SK-N-DZ (cell line): ENCODE results near the gene VRK1. TPM values are rescaled to one million over a fixed set of nuclear protein-coding genes. Genes with fewer than 3 reads are reported as not detected.
"Not testable (repeated sequence)": the region's sequence is repeated elsewhere in the genome, so short reads cannot be mapped to it uniquely, and the experiment has no call there.

Experiments
- DNase-seq: peaks from one replicate; pipeline ENCODE4 v3.0.0-alpha.2; 2015; ENCODE audit warnings: low spot score
- polyA plus RNA-seq, 2 experiments: library from polyadenylated mRNA; depleted of rRNA; stranded (reverse); fragments of >200 nt; gene quantifications; 2 replicates each; pipeline ENCODE4 v1.2.3, GENCODE V29; 2014

VRK1 gene
- polyA plus RNA-seq (2014; cell fraction: cytosol; rRNA removed) = 47.2 and 52.0 TPM in 2 replicates
- polyA plus RNA-seq (2014; cell fraction: nucleus; rRNA removed) = 20.7 and 34.5 TPM in 2 replicates

DNA sequence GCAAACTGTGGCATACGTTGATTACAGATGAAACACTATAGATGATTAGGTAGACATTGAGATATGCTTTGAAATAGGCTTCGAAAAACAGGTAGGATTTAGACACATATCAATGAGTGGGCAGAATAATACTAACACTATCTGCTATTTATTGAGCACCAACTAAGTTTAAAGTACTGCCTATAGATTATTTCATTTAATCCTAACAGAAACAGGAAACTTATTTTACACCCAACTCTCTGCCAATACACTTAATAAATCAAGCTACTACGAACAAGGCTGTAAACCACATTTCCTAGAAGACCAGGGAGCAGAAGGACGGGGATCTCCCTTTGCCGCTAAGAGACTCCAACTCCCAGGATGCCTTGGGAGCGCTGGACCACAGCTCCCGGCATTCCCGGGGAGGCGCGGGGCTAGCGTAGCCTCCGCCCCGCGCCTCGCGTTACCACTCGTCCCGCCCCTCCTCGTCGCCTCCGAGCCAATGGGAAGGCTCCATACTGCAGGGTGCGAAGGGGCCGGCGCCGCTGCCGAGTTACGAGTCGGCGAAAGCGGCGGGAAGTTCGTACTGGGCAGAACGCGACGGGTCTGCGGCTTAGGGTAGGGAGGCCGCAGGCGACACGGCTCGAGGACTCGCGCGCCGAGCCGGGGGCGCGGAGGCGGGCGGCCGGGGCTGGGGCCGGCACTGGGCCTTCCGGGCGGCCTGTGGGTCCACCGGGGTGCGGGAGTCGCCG, at the start of gene VRK1:
Gene VRK1, plus strand, starts transcription at position 532 of the 731 bp plus-strand sequence. CDS start 36,090 bp downstream, outside the sequence.
- DNase-seq = peak; percentile 87

DNA sequence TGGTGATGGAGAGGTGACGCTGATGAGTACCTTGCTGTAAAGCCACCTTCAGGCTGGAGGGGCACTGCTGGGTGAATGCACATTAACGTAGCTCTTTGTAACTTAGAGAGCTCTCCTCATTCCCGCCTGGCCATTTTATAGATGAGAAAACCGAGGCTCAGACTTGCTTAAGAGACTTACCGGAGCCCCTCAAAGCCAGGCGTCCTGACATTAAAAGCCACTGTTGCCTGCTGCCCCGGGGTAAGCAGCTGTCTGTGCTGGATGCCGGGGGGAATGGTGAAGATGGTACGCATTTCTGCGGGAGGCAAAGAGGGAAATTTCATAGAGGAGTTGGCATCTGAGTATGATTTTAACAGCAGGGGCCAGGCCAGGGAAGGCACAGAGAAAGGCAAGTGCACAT, 49.6 kb upstream of the VRK1 start:
- no peak for DNase-seq

DNA sequence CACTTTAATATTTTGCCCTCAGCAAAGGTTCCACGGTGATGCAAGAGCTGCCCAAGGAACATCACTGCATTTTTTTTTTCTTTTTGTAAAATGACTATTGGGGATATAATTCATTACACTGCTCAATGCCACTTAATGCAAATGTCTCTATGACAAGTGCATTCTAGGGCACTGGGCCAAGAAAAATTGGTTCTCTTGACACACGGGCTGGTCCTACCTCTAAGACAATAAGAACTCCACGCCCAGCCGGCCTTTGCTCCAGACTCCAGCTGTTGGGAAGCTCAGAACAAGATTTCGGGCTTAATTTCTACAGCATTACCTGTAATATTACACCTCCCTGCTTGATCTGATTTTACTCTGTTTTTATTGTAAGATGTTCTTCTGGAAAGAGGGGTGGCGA, 48.8 kb upstream of the VRK1 start:
- no peak for DNase-seq

- no peak for DNase-seq
These were observed 45.7 kb upstream of the VRK1 start for GRCh38 chr14:96751505-96751904.

DNA sequence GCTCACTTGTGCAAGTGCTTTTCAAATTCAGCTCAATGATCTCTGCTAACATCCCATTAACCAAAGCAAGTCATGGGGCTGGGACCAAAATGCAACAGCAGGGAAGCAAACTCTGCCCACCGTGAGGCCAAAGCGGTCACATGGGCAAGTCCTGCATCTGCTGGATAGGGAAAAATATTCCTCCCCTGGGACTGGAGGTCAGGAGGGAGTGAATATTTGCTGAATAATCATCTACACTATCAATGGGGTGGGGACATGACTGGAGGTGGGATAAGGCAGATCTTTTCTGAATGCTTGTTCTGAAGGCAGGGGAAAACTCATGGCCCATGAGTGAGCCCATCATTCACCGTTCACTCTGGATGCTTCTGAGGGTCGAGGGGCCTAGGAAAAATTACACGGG, 45.1 kb upstream of the VRK1 start:
- no peak for DNase-seq

DNA sequence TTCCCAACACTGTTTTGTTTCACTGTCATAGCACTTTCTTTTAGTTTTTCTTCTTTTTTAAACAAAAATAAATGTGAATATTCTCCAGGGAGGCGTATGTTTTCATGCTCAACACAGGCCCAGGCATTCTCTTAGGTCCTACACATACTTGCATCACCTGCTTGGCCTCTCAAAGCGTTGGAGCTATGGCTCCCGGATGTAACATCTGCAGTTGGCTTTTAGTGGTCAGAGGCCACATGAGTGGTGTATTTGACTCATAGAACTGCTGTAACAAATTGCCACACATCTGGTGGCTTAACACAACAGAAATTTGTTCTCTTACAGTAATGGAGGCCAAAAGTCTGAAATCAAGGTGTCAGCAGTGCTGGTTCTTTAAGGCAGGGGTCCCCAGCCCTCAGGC, 44.6 kb upstream of the VRK1 start:
- no peak for DNase-seq

DNA sequence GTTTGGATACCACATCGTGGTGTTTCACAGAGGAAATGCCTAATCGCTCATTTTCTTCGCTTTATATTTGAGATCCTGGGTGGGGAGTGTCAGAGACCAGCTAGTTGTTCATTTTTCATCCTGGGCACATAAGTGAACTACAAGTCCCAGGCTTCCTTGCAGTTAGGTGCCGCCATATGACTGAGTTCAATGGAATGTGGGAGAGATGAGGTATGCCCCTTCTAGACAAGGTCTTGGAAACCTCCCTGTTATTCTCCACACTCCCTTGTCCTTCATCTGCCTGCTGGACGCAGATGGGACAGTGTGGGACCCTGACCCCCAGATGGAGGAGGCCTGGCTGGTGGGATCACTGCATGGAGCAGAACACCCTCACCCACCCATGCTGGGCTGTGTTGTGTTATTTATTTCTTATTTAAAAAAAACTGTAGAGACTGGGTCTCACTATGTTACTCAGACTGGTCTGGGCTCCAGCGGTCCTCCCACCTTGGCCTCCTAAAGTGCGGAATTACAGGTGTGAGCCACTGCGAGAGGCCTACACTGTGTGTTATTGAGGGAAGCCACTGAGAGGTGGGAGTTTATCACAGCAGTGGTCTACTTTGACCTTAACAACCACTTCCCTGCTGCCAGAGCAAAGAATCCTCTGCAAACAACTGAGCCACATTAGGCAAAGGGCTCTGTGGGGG, 42.9 kb upstream of the VRK1 start:
- no peak for DNase-seq

DNA sequence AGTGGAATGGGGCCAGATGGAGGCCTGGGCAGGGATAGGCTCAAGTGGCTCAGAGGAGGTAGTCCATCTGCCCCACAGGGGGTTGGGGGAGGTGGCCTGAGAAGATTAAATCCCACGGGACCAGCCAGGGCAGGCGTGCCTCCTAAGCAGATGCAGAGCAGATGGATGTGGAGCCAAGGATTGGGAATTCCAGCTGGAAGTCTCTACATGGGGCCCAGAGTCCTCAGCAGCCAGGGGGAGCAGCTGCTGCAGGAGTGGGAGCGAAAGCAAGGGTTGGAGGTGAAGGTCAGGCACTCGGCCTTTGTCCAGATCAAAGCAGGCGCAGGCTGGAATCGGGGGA, 42.4 kb upstream of the VRK1 start:
- DNase-seq = peak; percentile 43

DNA sequence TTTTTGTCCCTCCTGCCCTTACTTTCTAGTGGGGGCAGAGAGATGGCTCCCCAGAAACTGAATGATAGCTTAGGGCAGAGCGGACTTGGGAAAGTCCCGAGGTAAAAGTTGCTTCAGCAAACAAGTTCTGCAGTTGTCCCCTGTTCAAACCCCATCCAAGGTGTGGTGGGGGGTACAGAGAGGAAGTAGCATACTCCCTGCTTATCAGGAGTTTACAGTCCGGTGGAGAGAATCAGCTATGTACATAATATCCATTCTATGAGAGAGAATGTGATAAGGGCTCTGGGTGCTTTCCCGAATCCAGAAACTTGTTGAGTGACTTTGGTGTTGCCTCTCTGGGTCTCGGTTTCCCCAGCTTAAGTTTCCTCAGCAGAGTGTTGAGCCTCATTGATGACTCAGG, 40.4 kb upstream of the VRK1 start:
- no peak for DNase-seq

GRCh38 chr14:96757456-96757855, 39.7 kb upstream of the VRK1 start:
- no peak for DNase-seq

DNA sequence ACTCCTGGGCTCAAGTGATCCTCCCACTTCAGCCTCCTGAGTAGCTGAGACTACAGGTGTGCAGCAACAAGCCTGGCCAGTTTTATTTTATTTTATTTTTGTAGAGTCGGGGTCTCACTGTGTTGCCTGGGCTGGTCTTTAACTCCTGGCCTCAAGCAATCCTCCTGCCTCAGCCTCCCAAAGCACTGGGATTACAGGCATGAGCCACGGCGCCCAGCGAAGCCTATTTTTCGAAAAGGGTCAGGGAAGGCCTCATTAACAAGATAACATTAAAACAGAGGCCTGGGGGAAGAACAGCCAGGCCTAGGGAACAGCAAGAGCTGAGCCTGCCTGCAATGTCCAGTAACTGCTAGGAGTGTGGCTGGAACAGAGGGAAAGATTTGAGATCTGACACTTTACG, 36.1 kb upstream of the VRK1 start:
- DNase-seq = no peak

- peak; percentile 67 for DNase-seq
These were observed 34.5 kb upstream of the VRK1 start for GRCh38 chr14:96762650-96763049.

DNA sequence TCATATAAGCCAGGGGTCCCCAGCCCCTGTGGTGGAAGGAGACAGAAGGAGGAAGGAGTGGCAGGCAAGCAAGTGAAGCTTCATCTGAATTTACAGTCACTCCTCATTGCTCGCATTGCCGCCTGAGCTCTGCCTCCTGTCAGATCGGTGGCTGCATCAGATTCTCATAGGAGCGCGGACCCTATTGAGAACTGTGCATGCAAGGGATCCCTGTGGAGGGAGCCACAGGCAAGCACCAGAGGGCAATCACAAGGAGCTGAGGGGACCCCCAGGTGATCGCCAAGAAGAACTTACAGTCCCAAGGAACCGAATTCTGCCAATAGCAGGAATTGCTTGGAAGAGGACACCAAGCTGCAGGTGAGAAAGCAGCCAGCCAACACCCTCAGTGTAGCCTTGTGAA, 33.2 kb upstream of the VRK1 start:
- DNase-seq = no peak

GRCh38 chr14:96765205-96765604, 32.0 kb upstream of the VRK1 start:
- DNase-seq = not testable (repeated sequence)

DNA sequence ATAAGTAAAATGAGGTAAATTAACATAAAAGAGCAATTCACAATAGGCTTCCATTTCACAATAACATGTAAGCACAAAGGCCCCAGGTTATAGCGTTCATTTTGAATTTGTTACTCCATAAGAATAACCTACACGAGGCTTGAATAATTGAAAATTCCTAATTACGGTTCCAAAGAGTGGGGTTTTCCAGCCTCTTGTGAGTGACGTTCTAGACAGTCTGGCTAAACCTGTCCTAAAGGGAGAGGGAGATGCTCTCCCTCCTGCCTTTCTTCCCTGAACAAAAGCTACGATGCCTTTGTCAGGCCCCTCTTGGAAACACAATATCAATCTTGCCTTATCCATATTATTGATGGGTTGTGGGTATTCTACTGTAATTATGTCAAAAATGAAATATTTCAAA, 24.3 kb upstream of the VRK1 start:
- DNase-seq = no peak

- DNase-seq = no peak
These were observed 20.4 kb upstream of the VRK1 start for GRCh38 chr14:96776791-96777190.

- DNase-seq = no peak
These were observed 16.7 kb upstream of the VRK1 start for GRCh38 chr14:96780500-96780899.

DNA sequence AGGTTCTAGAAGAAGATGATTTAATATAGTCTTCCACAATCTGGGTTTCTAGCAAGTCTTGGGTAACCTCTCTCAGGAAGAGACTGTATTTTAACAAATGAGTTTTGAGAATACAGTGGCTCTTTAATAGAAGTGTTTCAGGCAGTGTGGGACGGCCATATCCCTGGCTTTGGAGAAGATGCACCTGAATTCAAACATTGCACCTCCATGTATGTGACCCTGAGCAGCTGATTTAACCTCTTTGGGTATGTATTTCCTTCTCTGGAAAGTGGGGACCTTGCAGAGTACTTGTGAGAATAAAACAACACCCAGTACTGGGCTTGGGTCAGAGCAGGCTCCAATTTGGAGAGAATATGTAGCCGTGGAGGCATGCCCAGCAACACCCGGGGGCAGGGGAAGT, 15.8 kb upstream of the VRK1 start:
- DNase-seq = no peak

GRCh38 chr14:96782436-96782835, 14.7 kb upstream of the VRK1 start:
- no peak for DNase-seq

DNA sequence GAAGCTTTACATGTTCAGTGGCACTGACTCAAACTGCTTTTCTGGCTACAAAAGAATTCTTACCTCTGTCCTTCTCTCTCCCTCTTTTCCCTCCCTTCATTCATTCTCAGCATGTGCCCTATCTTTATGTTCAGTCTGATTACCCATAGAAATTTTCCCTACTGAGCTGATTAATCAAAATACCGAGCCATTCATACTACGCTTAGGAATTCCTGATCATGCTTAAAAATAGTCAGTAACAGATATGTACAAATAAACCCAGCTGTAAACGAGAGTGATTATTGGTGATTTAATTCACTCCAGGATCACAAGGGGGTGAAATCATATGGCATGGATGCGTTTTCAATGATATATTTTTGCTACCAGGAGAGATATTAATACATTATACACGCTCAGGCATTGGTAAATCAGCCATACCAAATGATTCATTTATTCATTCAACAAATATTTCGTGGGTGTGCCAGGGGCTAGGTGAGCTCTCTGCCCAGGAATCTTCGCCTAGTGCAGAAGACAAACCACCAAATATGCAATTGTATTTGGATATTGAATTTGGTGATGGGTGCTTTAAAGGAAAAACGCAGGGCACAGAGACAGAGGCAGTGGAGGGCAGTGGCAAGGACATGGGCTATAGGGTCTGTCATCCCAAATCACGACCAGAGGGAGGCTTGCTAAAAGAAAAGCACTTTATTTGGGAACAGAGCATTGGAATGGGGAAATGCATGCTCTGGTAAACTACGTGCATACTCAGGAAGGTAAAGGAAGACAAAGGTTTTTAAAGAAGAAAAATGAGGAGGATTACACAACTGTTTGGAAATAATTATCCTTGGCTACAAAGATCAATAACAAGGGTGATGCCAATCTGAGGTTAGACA, 13.9 kb upstream of the VRK1 start:
- no peak for DNase-seq

DNA sequence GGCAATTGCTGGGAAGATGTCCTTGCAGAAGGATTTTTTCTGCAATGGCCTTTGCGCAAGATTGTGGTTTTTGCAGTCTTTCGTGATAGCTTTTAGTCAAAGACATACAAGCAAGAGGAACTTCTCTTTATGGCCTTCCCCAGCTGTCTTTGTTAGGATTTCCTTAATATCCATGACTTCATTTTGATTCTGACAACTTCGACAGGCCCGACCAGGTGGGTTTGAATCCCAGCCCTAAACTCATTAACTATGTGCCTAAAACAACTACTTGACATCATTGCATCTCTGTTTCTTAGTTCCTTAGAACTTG, 13.3 kb upstream of the VRK1 start:
- no peak for DNase-seq

- DNase-seq = no peak
These were observed 7.0 kb upstream of the VRK1 start for GRCh38 chr14:96790186-96790585.

DNA sequence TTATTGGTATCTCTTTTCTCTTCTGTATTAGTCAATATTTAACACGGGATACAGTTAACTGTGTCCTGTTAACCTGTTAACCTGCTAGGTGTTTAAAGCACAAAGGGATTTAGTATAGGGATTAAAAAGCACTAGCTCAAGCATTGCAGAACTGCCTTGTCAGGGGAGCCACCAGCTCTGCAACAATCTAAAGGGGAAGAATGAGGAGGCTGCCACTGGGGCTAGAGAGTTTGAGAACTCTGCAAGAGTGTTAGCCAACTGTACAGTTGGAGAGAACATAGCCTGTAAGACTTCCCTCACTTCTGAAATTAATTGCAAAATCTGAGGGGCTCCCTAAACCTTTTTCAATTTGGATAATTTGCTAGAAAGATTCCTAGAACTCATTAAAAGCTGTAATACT, 6.5 kb upstream of the VRK1 start:
- DNase-seq = no peak
